Pulmonary artery endothelial cell (primary cell): ENCODE measurements around the gene ARF1. TPM values are rescaled to one million over a fixed set of nuclear protein-coding genes. Genes with fewer than 3 reads are reported as not detected.

ENCODE experiments used
- DNase-seq: peaks from one replicate; pipeline ENCODE4 v3.0.0-alpha.2; 2011; ENCODE audit warnings: low read depth, low spot score
- total RNA-seq: library from RNA; depleted of rRNA; stranded (reverse); fragments of >200 nt; gene quantifications from 2 replicates; pipeline ENCODE4 v1.2.3, GENCODE V29; 2014

Gene ARF1
- total RNA-seq, 1 donor from 2014 or later: 379 TPM

- DNase-seq: no peak
Measured at GRCh38 chr1:228070173-228070572, 12.3 kb upstream of the ARF1 start.

- DNase-seq: no peak
Measured at GRCh38 chr1:228070851-228071250, 11.7 kb upstream of the ARF1 start.

- no peak for DNase-seq
Measured at GRCh38 chr1:228071839-228072657, 10.5 kb upstream of the ARF1 start.

GRCh38 chr1:228072658-228073043, 9.9 kb upstream of the ARF1 start:
- no peak for DNase-seq

GRCh38 chr1:228073061-228073856, 9.2 kb upstream of the ARF1 start:
- DNase-seq: no peak

GRCh38 chr1:228073857-228074545, 8.5 kb upstream of the ARF1 start:
- no peak for DNase-seq

GRCh38 chr1:228074954-228075730, 7.4 kb upstream of the ARF1 start:
- DNase-seq: no peak

- no peak for DNase-seq
Measured at GRCh38 chr1:228075801-228076271, 6.7 kb upstream of the ARF1 start.

GRCh38 chr1:228076796-228077430, 5.6 kb upstream of the ARF1 start:
- no peak for DNase-seq

GRCh38 chr1:228077565-228078330, 4.8 kb upstream of the ARF1 start:
- no peak for DNase-seq

- DNase-seq: no peak
Measured at GRCh38 chr1:228079013-228079412, 3.5 kb upstream of the ARF1 start.

- DNase-seq: no peak
Measured at GRCh38 chr1:228079601-228080263, 2.8 kb upstream of the ARF1 start.

- no peak for DNase-seq
Measured at GRCh38 chr1:228081144-228081543, 1.4 kb upstream of the ARF1 start.

GRCh38 chr1:228081578-228082213, 812 bp upstream of the ARF1 start:
- no peak for DNase-seq

GRCh38 chr1:228082918-228083870, 686 bp downstream of the ARF1 start:
- DNase-seq: no peak

- no peak for DNase-seq
Measured at GRCh38 chr1:228083871-228084278, 1.4 kb downstream of the ARF1 start.

GRCh38 chr1:228084325-228084724, 1.8 kb downstream of the ARF1 start:
- DNase-seq: no peak

GRCh38 chr1:228084797-228085196, 2.3 kb downstream of the ARF1 start:
- no peak for DNase-seq
